ENCODE results near the gene SNAPC1.
A peak's percentile ranks its signal among the peaks of the same experiment; 100 is the strongest.

The SNAPC1 gene

DNA sequence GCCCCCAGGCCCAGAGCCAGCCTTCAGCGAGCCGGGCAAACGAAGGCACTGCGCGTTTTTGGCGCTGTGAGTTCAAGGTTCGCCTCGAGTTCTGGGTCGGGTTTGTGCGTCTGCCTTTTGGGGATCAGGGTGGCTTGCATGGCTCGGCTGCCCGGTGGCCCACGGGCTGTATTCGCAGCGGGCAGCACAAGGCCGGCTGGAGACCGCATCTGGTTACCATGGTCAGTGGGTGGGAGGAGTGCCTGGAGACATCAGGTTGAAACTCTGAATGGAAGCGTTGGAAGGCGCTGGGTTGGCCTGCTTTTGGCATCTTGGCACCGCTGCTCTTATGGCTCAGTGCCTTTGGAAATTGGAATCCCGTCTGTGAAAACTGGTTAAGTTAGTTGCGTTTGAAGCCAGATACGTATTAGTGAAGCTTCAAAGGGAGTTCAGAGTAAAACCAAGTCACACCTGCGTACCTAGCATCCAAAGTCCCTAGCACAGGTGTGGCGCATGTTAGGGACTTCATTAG lies 50.9 kb downstream of the SNAPC1 start:
- no peak for DNase-seq

DNA sequence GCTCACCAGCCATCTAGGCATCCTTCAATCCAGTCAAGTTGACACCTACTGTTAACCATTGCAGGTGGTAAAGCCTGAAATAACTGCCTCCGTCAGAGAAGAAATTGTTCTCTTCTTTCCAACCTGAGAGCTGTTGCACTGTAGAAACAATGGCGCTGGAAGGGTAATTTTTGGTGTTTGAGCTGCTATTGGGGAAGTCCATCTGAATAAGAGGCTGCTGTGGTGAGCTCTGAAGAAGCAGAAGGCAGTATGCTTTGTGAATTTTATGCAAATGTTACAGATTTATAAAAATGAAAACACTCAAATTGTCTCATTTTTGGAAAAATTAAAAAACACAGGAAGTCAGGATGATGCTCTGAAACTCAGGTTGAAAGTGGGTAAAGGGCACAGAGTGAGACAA lies 60.2 kb downstream of the SNAPC1 start:
- DNase-seq, result no peak

DNA sequence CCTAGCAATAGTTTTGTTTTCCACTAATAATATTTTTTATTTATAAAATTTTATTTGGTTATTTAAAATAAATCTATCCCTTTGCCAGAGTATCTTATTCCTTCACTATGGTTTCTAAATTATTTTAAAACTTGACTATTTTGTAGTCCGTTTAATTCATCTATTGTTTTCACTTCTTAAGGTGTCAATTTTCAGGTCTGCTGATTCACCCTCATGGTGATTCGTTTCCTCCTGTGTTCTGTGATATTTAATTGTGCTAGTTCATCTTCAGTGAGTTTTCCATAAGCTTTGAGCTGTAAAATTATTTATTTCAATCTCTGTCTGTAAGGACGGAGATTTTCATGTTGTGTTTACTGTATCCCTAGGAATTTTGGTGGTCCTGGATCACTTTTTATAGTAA lies 70.6 kb downstream of the SNAPC1 start:
- DNase-seq, result no peak

DNA sequence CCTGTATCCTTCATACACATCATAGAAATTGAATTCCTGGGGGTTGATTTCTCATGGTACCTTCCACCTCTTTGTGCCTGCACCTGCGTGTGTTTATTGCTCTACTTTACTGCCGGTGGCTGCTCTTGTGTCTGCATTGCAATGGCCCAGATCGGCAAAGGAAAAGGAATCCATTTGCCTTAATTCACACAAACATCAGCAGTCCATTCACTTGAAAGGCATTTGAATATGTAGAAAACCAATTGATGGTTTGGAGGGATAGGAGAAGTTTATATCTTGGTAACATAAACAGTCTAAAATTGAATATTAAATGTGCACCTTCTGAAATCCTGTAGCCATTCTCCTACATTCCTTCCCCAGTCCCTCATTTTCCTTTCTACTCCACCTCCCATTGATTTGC lies 74.0 kb downstream of the SNAPC1 start:
- DNase-seq, result no peak

DNA sequence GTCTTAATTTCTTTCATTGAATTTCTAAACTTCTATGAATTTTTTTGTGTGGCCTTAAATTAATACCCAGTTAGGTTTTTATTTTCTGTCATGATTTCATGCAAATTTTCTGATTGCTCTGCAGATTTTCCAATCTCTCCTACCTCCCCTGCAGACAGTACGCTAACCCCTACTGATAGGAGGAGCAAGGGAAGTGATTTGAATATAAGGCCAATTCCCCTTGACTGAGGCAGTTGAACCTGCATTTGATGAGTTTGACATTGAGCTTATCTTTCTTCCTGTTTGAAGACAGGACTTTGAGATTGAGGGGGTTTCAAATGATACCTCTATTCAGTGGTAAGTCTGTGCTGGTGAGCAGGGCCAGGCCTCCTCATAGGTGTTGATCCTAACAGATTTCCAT lies 74.6 kb downstream of the SNAPC1 start:
- no peak for DNase-seq

DNA sequence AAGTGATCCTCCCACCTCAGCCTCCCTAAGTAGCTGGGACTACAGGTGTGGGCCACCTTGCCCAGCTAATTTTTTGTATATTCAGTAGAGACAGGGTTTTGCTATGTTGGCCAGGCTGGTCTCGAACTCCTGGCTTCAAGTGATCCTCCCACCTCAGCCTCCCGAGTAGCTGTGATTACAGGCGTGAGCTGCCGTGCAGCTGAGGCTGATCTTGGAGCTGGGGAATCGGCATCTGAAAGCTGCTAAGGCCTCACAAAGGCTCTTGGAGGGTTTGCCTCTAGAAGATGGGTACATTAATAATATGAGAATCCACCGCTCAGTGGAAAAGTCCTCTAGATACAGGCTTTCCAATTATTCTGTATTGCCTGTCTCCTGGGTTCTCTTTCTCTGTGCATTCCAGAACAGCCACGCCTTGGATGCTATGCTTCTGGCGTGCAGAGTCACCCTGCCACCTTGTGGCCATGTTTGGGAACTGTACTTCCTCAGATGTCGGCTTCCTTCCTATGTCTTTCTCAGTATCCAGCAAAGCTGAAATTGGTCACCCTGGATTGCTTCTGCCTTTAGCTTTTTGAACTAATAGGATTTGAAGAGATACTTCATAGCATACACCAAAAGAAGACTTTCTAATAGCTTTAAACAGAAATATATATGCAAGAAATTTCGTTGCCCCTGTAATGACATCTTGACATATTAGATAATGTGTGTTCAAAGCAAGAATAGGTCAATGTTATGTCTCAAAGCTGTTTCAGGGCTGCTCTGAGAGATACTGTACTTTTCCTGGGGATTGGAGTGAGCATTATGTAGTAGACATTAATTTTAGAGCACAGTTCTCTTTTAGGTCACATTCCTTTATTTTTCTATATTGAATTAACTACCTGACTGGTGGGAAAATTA lies 75.4 kb downstream of the SNAPC1 start:
- DNase-seq, result peak; percentile 81

DNA sequence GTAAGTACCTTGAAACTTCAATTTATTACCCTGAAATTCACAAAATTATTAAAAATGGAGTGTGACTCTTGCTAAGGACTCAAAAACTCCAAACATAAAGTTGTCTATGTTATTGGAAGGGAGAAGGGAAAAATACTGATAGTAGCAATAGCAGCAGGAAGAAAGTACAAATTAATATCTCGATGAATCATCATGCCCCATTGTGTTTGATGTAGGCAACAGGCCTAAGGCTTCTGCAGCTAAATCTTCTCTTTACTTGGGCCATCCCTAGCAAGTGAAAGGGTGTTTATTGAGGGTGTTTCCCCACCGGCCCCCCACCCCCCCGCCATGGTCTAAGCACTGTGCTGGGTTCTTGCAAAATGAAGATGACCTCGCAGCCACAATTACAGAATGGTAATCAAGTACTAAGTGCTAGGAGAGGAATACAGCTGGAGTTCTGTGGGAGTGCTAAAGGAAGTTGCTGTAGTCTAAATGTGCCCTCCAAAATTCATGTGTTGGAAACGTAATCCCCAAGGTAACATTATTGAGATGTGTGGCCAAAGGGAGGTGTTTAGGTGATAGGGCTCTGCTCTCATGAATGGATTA lies 76.5 kb downstream of the SNAPC1 start:
- DNase-seq, result no peak

DNA sequence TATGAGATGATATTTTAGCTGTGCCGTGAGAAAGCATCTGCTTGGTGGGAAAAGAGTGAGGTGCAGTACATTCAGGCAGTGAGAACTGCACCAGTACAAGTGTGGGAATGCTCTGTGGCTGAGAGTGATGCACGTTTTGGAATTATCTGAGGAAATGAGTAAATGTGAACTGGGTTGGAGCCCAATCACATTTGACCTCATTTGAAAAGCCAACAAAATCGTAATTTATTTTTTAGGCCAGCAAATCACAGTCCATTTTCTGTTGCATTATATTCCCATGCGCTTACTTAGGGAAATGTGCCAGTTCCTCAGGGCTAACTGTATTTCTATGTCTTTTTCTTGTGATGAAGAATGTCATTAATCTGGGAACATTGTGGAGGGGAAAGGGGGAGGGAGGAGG lies 77.3 kb downstream of the SNAPC1 start:
- no peak for DNase-seq

DNA sequence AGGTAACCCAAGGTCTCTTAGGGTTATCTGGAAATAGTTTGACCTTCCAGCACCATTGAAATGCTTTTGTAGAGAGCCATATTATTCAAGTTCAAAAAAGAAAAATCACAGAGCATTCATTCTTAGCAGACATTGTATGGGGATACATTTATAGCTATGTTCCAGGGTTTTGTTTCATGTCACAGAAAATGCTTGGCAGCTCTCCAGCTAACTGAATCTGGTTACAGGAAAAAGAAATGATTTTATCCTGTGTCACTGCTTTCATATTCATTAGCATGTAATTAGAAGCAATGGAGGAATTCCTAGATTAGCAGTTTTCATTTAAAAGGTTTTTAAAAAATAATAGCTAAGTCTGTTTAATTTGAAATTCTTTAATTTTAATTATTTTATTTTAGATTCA lies 78.9 kb downstream of the SNAPC1 start:
- no peak for DNase-seq

Data from activated CD4-positive, alpha-beta T cell treated with anti-CD3 and anti-CD28 coated beads, Interleukin-10, Interleukin-2, amounts not matched to agents 100 ng/mL and 50 ng/mL, durations not matched to agents 16 hours and 8 hours (primary cell).